Measurements from ENCODE around the gene MAP3K13. TPM values are rescaled to one million over a fixed set of nuclear protein-coding genes. Genes with fewer than 3 reads are reported as not detected.

Gene MAP3K13
- total and polyA plus RNA-seq, 5 experiments from 2014 or later, result 11.7 to 55.7 (median 44.2) TPM

GRCh38 chr3:185486394-185486793 lies 123.5 kb downstream of the MAP3K13 start:
- POLR2A ChIA-PET, result no interaction called here
- peaks cover 0 to 72% (median 24%) of the 10 kb centered on the region in 3 donors for H3K36me3 Mint-ChIP-seq
- H3K4me3 Mint-ChIP-seq, result no peak overlapping the region
- ATAC-seq (no peak), DNase-seq (no peak)
- no peak overlapping the region for H3K27ac Mint-ChIP-seq
- H3K9me3 Mint-ChIP-seq, result peaks cover 0 to 2% (median 0%) of the 10 kb centered on the region in 9 donors
- no peaks in the 10 kb centered on the region for H3K27me3 Mint-ChIP-seq
- peaks cover 4 to 16% (median 13%) of the 10 kb centered on the region in 4 donors for H3K4me1 Mint-ChIP-seq

GRCh38 chr3:185488465-185488864 lies 125.5 kb downstream of the MAP3K13 start:
- Mint-ChIP-seq H3K4me1 (peaks cover under 1 to 14% (median 3%) of the 10 kb centered on the region in 4 donors), H3K27me3 (no peaks in the 10 kb centered on the region), H3K9me3 (no peaks in the 10 kb centered on the region), H3K36me3 (peaks cover 0 to 79% (median 17%) of the 10 kb centered on the region in 3 donors), H3K4me3 (no peak overlapping the region), H3K27ac (peak overlapping the region in 1 of 10 donors; percentile 63)
- ATAC-seq (no peak), DNase-seq (no peak)
- POLR2A ChIA-PET, result no interaction called here

DNA sequence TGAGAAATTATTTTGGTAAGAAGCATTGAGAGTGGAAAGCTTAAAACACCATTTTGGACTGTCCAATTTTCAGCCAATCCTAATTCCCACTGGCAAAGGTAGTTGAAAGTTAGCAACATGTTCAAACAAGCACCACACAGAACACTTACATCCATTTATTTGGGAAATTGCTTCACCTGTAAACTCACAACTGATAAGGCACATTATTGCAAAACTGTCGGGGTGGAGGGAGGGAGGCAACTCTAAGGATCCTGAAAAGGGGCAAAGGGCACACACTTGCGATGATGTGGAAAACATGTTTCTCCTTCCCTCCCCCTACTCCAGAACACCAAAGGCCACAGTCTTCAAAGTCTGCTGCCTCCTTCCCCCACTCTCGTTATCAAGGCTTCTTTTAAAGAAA lies 126.5 kb downstream of the MAP3K13 start:
- H3K36me3 Mint-ChIP-seq, result peaks cover 0 to 89% (median 25%) of the 10 kb centered on the region in 3 donors
- POLR2A ChIA-PET, result no interaction called here
- no peaks in the 10 kb centered on the region for H3K9me3 Mint-ChIP-seq
- H3K27ac Mint-ChIP-seq, result no peak overlapping the region
- H3K27me3 Mint-ChIP-seq, result no peaks in the 10 kb centered on the region
- DNase-seq (no peak), ATAC-seq (no peak)
- peaks cover 4 to 20% (median 5%) of the 10 kb centered on the region in 4 donors for H3K4me1 Mint-ChIP-seq
- no peak overlapping the region for H3K4me3 Mint-ChIP-seq

DNA sequence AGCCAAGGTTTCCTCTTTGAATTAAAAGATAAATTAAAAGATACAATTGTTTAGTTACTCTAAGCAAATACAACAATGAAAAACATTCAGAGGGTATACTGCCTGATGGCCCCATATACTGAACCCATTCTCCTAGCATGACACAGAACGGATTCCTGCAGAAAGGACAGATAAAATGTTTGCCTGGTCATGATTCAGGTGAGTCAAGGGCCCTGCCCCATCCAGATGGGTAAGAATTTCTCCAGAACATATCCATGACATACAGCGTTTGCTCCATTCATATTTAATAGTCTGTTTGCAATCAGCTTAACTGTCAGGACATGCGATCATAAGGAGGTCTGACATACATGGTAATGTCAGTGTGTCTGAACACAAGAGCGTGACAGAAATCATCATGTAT lies 127.3 kb downstream of the MAP3K13 start:
- POLR2A ChIA-PET, result no interaction called here
- Mint-ChIP-seq H3K4me3 (no peak overlapping the region), H3K27ac (no peak overlapping the region), H3K9me3 (no peaks in the 10 kb centered on the region), H3K27me3 (no peaks in the 10 kb centered on the region), H3K4me1 (peaks cover 4 to 22% (median 8%) of the 10 kb centered on the region in 4 donors), H3K36me3 (peaks cover 0 to 90% (median 28%) of the 10 kb centered on the region in 3 donors)
- DNase-seq, result no peak
- no peak for ATAC-seq

- Mint-ChIP-seq H3K27ac (peak within 1 kb of the TSS; percentile 86 to 96 (median 94)), H3K4me3 (peak within 1 kb of the TSS; percentile 93 to 98 (median 94)), H3K36me3 (peaks cover 0 to 25% (median 12%) of the 10 kb centered on the region in 3 donors), H3K27me3 (no peaks in the 10 kb centered on the region), H3K9me3 (no peaks in the 10 kb centered on the region), H3K4me1 (peaks cover 7 to 31% (median 29%) of the 10 kb centered on the region in 4 donors)
- peak; percentile 80 to 92 (median 88) for DNase-seq
- peak; percentile 96 to 97 for ATAC-seq
- POLR2A ChIA-PET, result interaction anchor here (0.8 to 1.3 kb wide), 3 partner anchors 60 to 88 kb away, joined by 3 to 11 read pairs (median 3); partner anchors contain the start of gene SENP2
These were observed 135.8 kb downstream of the MAP3K13 start, which contains the start of gene TMEM41A for GRCh38 chr3:185498503-185499396. TMEM41A (minus strand) TSS chr3:185499035; CDS start chr3:185498961, 74 bp downstream.

GRCh38 chr3:185502987-185503386 lies 140.1 kb downstream of the MAP3K13 start:
- POLR2A ChIA-PET, result no interaction called here
- Mint-ChIP-seq H3K27me3 (peaks cover 0 to 3% (median 0%) of the 10 kb centered on the region in 5 donors), H3K36me3 (peaks cover 0 to 2% (median 0%) of the 10 kb centered on the region in 3 donors), H3K4me1 (peaks cover 2 to 11% (median 9%) of the 10 kb centered on the region in 4 donors), H3K4me3 (no peak overlapping the region), H3K27ac (peak overlapping the region in 1 of 10 donors; percentile 76), H3K9me3 (no peaks in the 10 kb centered on the region)
- ATAC-seq (no peak), DNase-seq (no peak)

GRCh38 chr3:185503521-185503920 lies 140.6 kb downstream of the MAP3K13 start:
- H3K36me3 Mint-ChIP-seq, result peaks cover 0 to 2% (median 0%) of the 10 kb centered on the region in 3 donors
- H3K27ac Mint-ChIP-seq, result no peak overlapping the region
- no peaks in the 10 kb centered on the region for H3K9me3 Mint-ChIP-seq
- H3K4me1 Mint-ChIP-seq, result peaks cover 2 to 9% (median 8%) of the 10 kb centered on the region in 4 donors
- POLR2A ChIA-PET, result no interaction called here
- no peak for ATAC-seq
- peaks cover 0 to 3% (median 0%) of the 10 kb centered on the region in 5 donors for H3K27me3 Mint-ChIP-seq
- H3K4me3 Mint-ChIP-seq, result no peak overlapping the region
- no peak for DNase-seq

DNA sequence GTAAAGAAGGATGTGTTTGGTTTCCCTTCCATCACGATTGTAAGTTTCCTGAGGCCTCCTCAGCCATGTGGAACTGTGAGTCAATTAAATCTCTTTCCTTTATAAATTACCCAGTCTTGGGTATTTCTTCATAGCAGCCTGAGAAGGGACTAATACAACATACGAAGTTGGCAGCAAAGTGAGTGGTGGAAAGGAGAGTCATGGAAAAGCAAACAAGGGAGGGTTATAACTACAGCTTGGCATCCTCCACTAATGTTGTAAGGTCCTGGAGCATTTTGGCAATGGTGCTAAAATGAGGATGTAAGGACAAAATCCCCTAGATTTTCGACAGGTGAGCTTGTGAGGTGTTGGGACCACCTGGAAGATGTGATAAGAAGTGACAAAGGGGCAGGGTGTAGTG lies 141.7 kb downstream of the MAP3K13 start:
- Mint-ChIP-seq H3K36me3 (no peaks in the 10 kb centered on the region), H3K9me3 (no peaks in the 10 kb centered on the region), H3K4me1 (peaks cover 0 to 1% (median under 1%) of the 10 kb centered on the region in 4 donors), H3K27ac (peak overlapping the region in 1 of 10 donors; percentile 73), H3K27me3 (peaks cover 0 to 3% (median 0%) of the 10 kb centered on the region in 5 donors), H3K4me3 (no peak overlapping the region)
- ATAC-seq (no peak), DNase-seq (no peak)
- POLR2A ChIA-PET, result no interaction called here

- Mint-ChIP-seq H3K27me3 (peaks cover 0 to 3% (median 0%) of the 10 kb centered on the region in 5 donors), H3K4me1 (no peaks in the 10 kb centered on the region), H3K4me3 (no peak overlapping the region), H3K9me3 (no peaks in the 10 kb centered on the region), H3K36me3 (no peaks in the 10 kb centered on the region), H3K27ac (peak overlapping the region in 1 of 10 donors; percentile 49)
- POLR2A ChIA-PET, result no interaction called here
- DNase-seq (no peak), ATAC-seq (no peak)
These were observed 144.9 kb downstream of the MAP3K13 start for GRCh38 chr3:185507883-185508282.

DNA sequence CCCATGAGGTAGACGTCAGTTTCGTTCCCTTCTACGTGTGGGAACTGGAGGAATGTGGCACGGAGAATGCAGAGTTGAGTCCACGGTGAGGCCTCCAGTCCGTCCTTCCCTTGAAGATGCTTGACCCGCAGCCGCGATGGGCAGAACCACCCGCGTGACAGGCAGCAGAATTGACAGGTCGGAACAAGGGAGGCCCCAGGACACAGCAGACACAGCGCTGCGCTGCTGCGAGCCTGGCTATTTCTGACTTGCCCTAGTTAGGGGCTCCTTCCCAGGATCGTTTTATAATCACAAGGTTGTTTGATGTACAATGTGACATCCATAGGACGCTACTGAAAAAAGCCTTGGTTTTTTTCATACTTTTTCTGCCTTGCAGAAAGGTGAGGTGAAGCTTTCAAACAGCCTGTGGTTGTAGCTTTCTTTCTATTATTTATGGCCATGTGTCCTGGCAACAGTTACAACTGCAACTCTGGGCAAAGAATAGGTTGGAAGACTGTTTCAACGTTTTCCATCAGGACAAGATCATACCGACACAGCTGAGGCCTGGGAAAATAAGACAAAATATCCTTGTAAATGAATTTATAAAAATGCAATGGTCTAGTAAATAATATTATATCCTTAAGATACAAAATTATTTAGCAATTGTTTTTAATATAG lies 145.5 kb downstream of the MAP3K13 start:
- Mint-ChIP-seq H3K27me3 (peaks cover 0 to 3% (median 0%) of the 10 kb centered on the region in 5 donors), H3K9me3 (no peaks in the 10 kb centered on the region), H3K36me3 (no peaks in the 10 kb centered on the region), H3K27ac (no peak overlapping the region), H3K4me3 (no peak overlapping the region), H3K4me1 (no peaks in the 10 kb centered on the region)
- no peak for ATAC-seq
- DNase-seq, result no peak
- POLR2A ChIA-PET, result no interaction called here

- DNase-seq (no peak), ATAC-seq (no peak)
- H3K36me3 Mint-ChIP-seq, result no peaks in the 10 kb centered on the region
- no peaks in the 10 kb centered on the region for H3K4me1 Mint-ChIP-seq
- POLR2A ChIA-PET, result no interaction called here
- H3K9me3 Mint-ChIP-seq, result no peaks in the 10 kb centered on the region
- no peak overlapping the region for H3K27ac Mint-ChIP-seq
- H3K4me3 Mint-ChIP-seq, result no peak overlapping the region
- H3K27me3 Mint-ChIP-seq, result peaks cover 0 to 6% (median 2%) of the 10 kb centered on the region in 5 donors
These were observed 148.8 kb downstream of the MAP3K13 start for GRCh38 chr3:185511711-185512110.

- ATAC-seq (no peak), DNase-seq (no peak)
- Mint-ChIP-seq H3K36me3 (no peaks in the 10 kb centered on the region), H3K27me3 (peaks cover 9 to 23% (median 19%) of the 10 kb centered on the region in 5 donors), H3K9me3 (no peaks in the 10 kb centered on the region), H3K27ac (no peak overlapping the region), H3K4me3 (no peak overlapping the region), H3K4me1 (no peaks in the 10 kb centered on the region)
- POLR2A ChIA-PET, result no interaction called here
These were observed 154.6 kb downstream of the MAP3K13 start for GRCh38 chr3:185517387-185518130.

Data from naive thymus-derived CD8-positive, alpha-beta T cell (primary cell).